Measurements from ENCODE around the gene CUEDC1. TPM values are rescaled to one million over a fixed set of nuclear protein-coding genes. Genes with fewer than 3 reads are reported as not detected.

CUEDC1 gene
- polyA plus RNA-seq, 1 experiment = 48.5 TPM

- POLR2A ChIA-PET = no interaction called here
- H3K27me3 ChIP-seq (ENCODE audit: control insufficient read depth, insufficient read depth, low read length) = no peaks in the 10 kb centered on the region
Measured at GRCh38 chr17:57940231-57940630, 15.0 kb downstream of the CUEDC1 start.

GRCh38 chr17:57939797-57940196 is 15.4 kb downstream of the CUEDC1 start:
- Histone ChIP-seq H3K27me3 (ENCODE audit: control insufficient read depth, insufficient read depth, low read length) (no peaks in the 10 kb centered on the region), H3K36me3 (ENCODE audit: control insufficient read depth, insufficient read depth, low read length) (no peaks in the 10 kb centered on the region), H3K4me3 (ENCODE audit: low read depth, low read length) (no peak overlapping the region)
- CTCF ChIA-PET = interaction anchor here (0.6 to 2.0 kb wide), 3 partner anchors 17 to 81 kb away, joined by 4 to 6 read pairs (median 4); no protein-coding TSS in a partner anchor
- TF ChIP-seq CTCF (IDR thresholded peaks at IDR 0.05; ENCODE audit: insufficient read depth, low read depth, low read length) = no peak
- no peak for DNase-seq (ENCODE audit: low read depth)
- POLR2A ChIA-PET = no interaction called here

More at GRCh38 chr17:57940231-57940630, 15.0 kb downstream of the CUEDC1 start:
- DNase-seq (ENCODE audit: low read depth) = no peak
- TF ChIP-seq CTCF (IDR thresholded peaks at IDR 0.05; ENCODE audit: insufficient read depth, low read depth, low read length) = no peak
- Histone ChIP-seq H3K4me3 (ENCODE audit: low read depth, low read length) (no peak overlapping the region), H3K36me3 (ENCODE audit: control insufficient read depth, insufficient read depth, low read length) (no peaks in the 10 kb centered on the region)
- CTCF ChIA-PET = interaction anchor here (0.6 to 2.0 kb wide), 2 partner anchors 47 to 82 kb away, joined by 4 to 6 read pairs; no protein-coding TSS in a partner anchor

- ChIA-PET POLR2A (no interaction called here), CTCF (interaction anchor here (0.8 to 1.6 kb wide), 5 partner anchors 9 to 63 kb away, joined by 3 to 6 read pairs (median 3); no protein-coding TSS in a partner anchor)
- Histone ChIP-seq H3K4me3 (ENCODE audit: low read depth, low read length) (no peak overlapping the region), H3K36me3 (ENCODE audit: control insufficient read depth, insufficient read depth, low read length) (no peaks in the 10 kb centered on the region), H3K27me3 (ENCODE audit: control insufficient read depth, insufficient read depth, low read length) (no peaks in the 10 kb centered on the region)
- DNase-seq (ENCODE audit: low read depth) = no peak
- no peak for TF ChIP-seq CTCF (IDR thresholded peaks at IDR 0.05; ENCODE audit: insufficient read depth, low read depth, low read length)
Measured at GRCh38 chr17:57938061-57938502, 17.1 kb downstream of the CUEDC1 start.

GRCh38 chr17:57937492-57937891 is 17.7 kb downstream of the CUEDC1 start:
- no peak overlapping the region for H3K4me3 ChIP-seq (ENCODE audit: low read depth, low read length)
- H3K36me3 ChIP-seq (ENCODE audit: control insufficient read depth, insufficient read depth, low read length) = no peaks in the 10 kb centered on the region
- TF ChIP-seq CTCF (IDR thresholded peaks at IDR 0.05; ENCODE audit: insufficient read depth, low read depth, low read length) = no peak
- ChIA-PET CTCF (interaction anchor here (0.8 to 1.6 kb wide), 5 partner anchors 9 to 62 kb away, joined by 3 to 6 read pairs (median 3); no protein-coding TSS in a partner anchor), POLR2A (no interaction called here)
- no peaks in the 10 kb centered on the region for H3K27me3 ChIP-seq (ENCODE audit: control insufficient read depth, insufficient read depth, low read length)
- DNase-seq (ENCODE audit: low read depth) = no peak

- ChIA-PET POLR2A (no interaction called here), CTCF (interaction anchor here (0.9 to 3.1 kb wide), 4 partner anchors 9 to 50 kb away, joined by 3 to 13 read pairs (median 6); no protein-coding TSS in a partner anchor)
- Histone ChIP-seq H3K27me3 (ENCODE audit: control insufficient read depth, insufficient read depth, low read length) (no peaks in the 10 kb centered on the region), H3K4me3 (ENCODE audit: low read depth, low read length) (no peak overlapping the region), H3K36me3 (ENCODE audit: control insufficient read depth, insufficient read depth, low read length) (no peaks in the 10 kb centered on the region)
- no peak for DNase-seq (ENCODE audit: low read depth)
- TF ChIP-seq CTCF (IDR thresholded peaks at IDR 0.05; ENCODE audit: insufficient read depth, low read depth, low read length) = no peak
Measured at GRCh38 chr17:57935833-57936807, 19.1 kb downstream of the CUEDC1 start.
